Transverse colon (tissue), 4 donors: Measurements from ENCODE around the gene WDCP. TPM values are rescaled to one million over a fixed set of nuclear protein-coding genes. Genes with fewer than 3 reads are reported as not detected.
A peak's percentile ranks its signal among the peaks of the same experiment; 100 is the strongest.

Experiments used
- DNase-seq: peaks from one replicate; pipeline ENCODE4 v3.0.0-alpha.2; 2019
- H3K27ac ChIP-seq, 4 donors: fragments of 200-600 bp; sonication (generic); 2 replicates each; pipeline ENCODE4 v1.5.1; 2016 to 2018; ENCODE audit warnings: inconsistent platforms in 4 of 4
- H3K27me3 ChIP-seq: fragments of 200-600 bp; sonication (generic); 2 replicates; pipeline ENCODE4 v1.5.1; 2017; ENCODE audit warnings: inconsistent platforms
- H3K36me3 ChIP-seq, 4 donors: fragments of 200-600 bp; sonication (generic); 2 replicates each; pipeline ENCODE4 v1.5.1; 2017 to 2019; ENCODE audit warnings: inconsistent platforms in 4 of 4
- H3K4me1 ChIP-seq, 4 donors: fragments of 200-600 bp; sonication (generic); 2 replicates each; pipeline ENCODE4 v1.5.1; 2017 to 2020; ENCODE audit warnings: inconsistent platforms in 4 of 4
- H3K4me3 ChIP-seq, 4 donors: fragments of 200-600 bp; sonication (generic); 1 replicate in 1 of 4; 2 replicates in 3 of 4; pipeline versions ENCODE4 v1.5.1 to v1.6.1; 2017 to 2019; ENCODE audit warnings: inconsistent platforms in 4 of 4
- H3K9me3 ChIP-seq, 2 donors: fragments of 200-600 bp; sonication (generic); 2 replicates each; pipeline ENCODE4 v1.5.1; 2017 to 2019; ENCODE audit warnings: inconsistent platforms in 2 of 2
- EP300 ChIP-seq: sonication (generic); formaldehyde crosslinking; IDR thresholded peaks from one replicate; pipeline ENCODE4 v1.6.1; 2017; ENCODE audit warnings: antibody characterized with exemption, low read depth
- POLR2A ChIP-seq: fragments of 450-650 bp; IDR thresholded peaks from one replicate; pipeline ENCODE4 v1.6.1; 2016; ENCODE audit warnings: antibody characterized with exemption, mild to moderate bottlenecking, moderate library complexity
- POLR2AphosphoS5 ChIP-seq, 3 donors: sonication (generic); formaldehyde crosslinking; IDR thresholded peaks; one replicate each; pipeline ENCODE4 v1.6.1; 2016; ENCODE audit warnings: antibody characterized with exemption in 3 of 3
- WGBS, 2 donors: methylation state at CpG; one replicate each; pipeline ENCODE4 v1.1.5; 2018; ENCODE audit warnings: low coverage in 1 of 2; 5-methylcytosine and 5-hydroxymethylcytosine counted together
- in situ Hi-C, 4 donors: fragments of 200-750 bp; cut with MboI; loops; one replicate each; pipeline versions ENCODE4 v1.15.0 to v1.15.1; 2017; ENCODE audit warnings: low sequenced_read_pairs in 3 of 4, low pct_ligation_motif_present in 1 of 4, low pct_unique_long_range_greater_than_20kb in 1 of 4
- intact Hi-C: fragments of 100-400 bp; cut with DNase I; formaldehyde crosslinking; loops from one replicate; pipeline ENCODE4 v1.15.1; 2023; ENCODE audit warnings: low total_unique reads
- total RNA-seq, 4 donors: library from RNA; depleted of rRNA; stranded (reverse); fragments of >200 nt; gene quantifications; one replicate each; pipeline ENCODE4 v1.1.0, GENCODE V29; 2016
- TF ChIP-seq, protein P1 (sequence below), 5 experiments: fragments of 200-600 bp in 3 of 5; fragments of 450-650 bp in 2 of 5; sonication (generic) in 3 of 5; IDR thresholded peaks; 1 replicate in 2 of 5; 2 replicates in 3 of 5; pipeline ENCODE4 v1.5.1; 2016 to 2017; ENCODE audit warnings: antibody characterized with exemption in 5 of 5, inconsistent platforms in 3 of 5, mild to moderate bottlenecking in 2 of 5, moderate library complexity in 1 of 5

The WDCP gene
- total RNA-seq, 4 donors from 2014 or later: 1.5 to 4.0 (median 3.0) TPM

DNA sequence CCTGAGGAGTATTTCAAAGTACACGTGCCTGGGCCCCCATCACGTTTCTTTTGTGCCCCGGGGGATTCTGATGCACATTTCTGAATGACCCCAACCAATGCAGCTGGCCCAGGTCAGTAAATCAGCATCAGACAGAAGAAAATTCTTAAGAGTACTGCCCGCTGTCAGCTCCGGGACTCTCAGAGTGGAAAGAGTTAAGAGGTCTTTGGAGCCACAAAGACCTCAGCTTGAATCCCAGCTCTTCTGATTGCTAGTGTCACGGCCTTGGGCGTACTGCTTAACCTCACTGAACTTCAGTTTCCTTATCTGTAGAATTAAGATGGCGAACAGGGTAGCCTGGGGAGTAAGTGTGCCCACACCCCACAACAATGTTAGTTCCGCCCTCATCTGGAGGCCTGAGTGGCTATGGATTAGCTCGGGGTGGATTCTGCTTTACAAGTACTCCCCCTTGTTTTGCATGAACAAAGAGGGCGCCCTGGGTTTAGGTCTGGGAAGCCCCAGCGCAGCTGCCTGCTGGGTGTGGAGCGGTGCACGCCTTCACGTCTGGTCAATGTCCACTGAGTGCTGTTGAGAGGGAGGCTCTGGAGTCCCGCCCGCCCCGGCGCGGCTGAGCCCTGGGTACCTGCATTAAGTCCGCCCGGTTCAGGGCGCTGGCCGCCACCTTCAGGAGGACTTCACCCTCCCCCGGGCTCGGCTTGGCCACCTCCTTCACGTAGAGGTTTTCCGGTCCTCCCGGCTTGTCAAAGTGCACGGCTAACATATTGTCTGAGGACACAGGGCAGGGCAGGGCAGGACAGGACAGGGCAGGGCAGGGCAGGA is 36.6 kb upstream of the WDCP start:
- intact Hi-C loops: loop anchor here (1.0 kb wide), 1 partner anchor 156 kb away; the partner anchor contains the start of gene ATAD2B
- TF ChIP-seq, protein P1, sequence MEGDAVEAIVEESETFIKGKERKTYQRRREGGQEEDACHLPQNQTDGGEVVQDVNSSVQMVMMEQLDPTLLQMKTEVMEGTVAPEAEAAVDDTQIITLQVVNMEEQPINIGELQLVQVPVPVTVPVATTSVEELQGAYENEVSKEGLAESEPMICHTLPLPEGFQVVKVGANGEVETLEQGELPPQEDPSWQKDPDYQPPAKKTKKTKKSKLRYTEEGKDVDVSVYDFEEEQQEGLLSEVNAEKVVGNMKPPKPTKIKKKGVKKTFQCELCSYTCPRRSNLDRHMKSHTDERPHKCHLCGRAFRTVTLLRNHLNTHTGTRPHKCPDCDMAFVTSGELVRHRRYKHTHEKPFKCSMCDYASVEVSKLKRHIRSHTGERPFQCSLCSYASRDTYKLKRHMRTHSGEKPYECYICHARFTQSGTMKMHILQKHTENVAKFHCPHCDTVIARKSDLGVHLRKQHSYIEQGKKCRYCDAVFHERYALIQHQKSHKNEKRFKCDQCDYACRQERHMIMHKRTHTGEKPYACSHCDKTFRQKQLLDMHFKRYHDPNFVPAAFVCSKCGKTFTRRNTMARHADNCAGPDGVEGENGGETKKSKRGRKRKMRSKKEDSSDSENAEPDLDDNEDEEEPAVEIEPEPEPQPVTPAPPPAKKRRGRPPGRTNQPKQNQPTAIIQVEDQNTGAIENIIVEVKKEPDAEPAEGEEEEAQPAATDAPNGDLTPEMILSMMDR (IDR thresholded peaks at IDR 0.05): no peak
- TF ChIP-seq EP300 (peak; percentile 66), POLR2A (peak; percentile 67), POLR2AphosphoS5 (IDR thresholded peaks at IDR 0.05) (peak; percentile 47 to 81 (median 66))
- 6% methylated on average over 22 of the region's 30 CpGs; no CpG with 5 or more reads in 1 of the 2 donors for WGBS, 2 donors
- H3K36me3 ChIP-seq: peaks cover 0 to 8% (median 0%) of the 10 kb centered on the region in 4 donors
- peaks cover 8 to 27% (median 15%) of the 10 kb centered on the region in 4 donors for H3K4me1 ChIP-seq
- in situ Hi-C loops: no loop called here
- H3K9me3 ChIP-seq: no peaks in the 10 kb centered on the region
- DNase-seq: peak; percentile 94
- peak overlapping the region; percentile 92 to 96 (median 93) for H3K27ac ChIP-seq
- H3K4me3 ChIP-seq: peak overlapping the region; percentile 21 to 63 (median 53)
- H3K27me3 ChIP-seq: no peaks in the 10 kb centered on the region

DNA sequence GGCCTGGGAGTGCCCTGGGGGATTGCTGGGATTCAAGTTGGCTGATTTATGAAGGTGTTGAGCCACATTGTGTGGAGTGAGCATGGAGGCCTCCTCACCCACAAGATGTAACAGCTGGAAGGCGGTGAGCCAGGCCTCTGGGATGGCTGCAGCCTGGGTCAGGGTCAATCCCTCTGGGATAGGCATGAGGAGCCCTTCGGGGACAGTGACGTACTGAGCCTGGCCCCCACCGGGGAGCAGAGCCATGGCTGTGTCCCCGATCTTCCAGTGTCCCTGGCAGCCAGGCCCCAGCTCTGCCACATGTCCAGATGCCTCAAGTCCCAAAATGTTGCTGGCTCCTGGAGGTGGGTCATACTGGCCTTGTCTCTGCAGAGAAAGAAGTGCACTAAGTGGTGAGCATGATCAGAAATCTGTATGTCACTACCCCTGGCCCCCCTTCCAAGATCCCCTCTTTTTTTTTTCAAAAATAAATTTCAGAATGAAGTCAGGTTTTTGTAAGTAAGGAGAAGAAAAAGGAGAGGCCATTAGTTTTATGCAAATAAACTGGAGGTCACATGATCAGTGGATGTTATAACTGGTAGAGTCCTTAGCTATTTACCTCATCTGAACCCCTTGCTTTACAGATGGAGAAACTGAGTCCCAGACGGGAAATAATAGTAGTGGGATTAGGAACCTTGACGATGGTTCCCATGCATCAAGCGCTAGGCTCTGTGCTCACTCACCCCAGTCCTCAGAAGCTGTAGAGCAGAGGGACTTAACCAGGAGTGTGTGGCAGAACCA is 35.8 kb upstream of the WDCP start:
- intact Hi-C loops: no loop called here
- DNase-seq: no peak
- H3K9me3 ChIP-seq: no peaks in the 10 kb centered on the region
- H3K36me3 ChIP-seq: peaks cover 0 to 8% (median 0%) of the 10 kb centered on the region in 4 donors
- H3K4me3 ChIP-seq: peak overlapping the region in 3 of 4 donors; percentile 51 to 63 (median 55)
- peak overlapping the region; percentile 92 to 96 (median 93) for H3K27ac ChIP-seq
- in situ Hi-C loops: no loop called here
- TF ChIP-seq POLR2A: no peak
- TF ChIP-seq, protein P1 (IDR thresholded peaks at IDR 0.05): no peak
- no peak for TF ChIP-seq POLR2AphosphoS5 (IDR thresholded peaks at IDR 0.05)
- no peak for TF ChIP-seq EP300
- peaks cover 8 to 34% (median 16%) of the 10 kb centered on the region in 4 donors for H3K4me1 ChIP-seq
- WGBS, 2 donors: 64 to 88% methylated on average over 3 to 8 of the region's 8 CpGs
- no peaks in the 10 kb centered on the region for H3K27me3 ChIP-seq

DNA sequence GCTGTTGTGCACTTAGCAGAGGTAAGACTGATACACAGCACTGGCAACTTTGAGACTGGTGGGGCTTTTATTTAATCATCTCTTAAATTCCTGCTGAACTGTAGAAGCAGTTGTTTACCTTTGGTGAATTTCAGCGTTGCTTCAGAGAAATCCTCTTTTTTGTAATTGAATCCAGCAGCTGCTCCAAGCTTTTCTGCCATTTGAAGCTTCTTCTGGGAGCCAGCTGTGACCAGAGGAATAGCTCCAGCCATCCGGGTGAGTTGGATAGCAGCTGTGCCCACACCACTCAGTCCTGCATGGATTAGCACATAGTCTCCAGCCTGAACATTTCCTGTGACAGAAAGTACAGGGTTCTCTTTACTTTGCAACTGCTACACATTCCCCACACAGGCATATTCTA is 33.5 kb upstream of the WDCP start:
- H3K27me3 ChIP-seq: no peaks in the 10 kb centered on the region
- H3K36me3 ChIP-seq: peaks cover 0 to 8% (median 0%) of the 10 kb centered on the region in 4 donors
- no peak overlapping the region for H3K27ac ChIP-seq
- DNase-seq: no peak
- WGBS, 2 donors: 74 to 80% methylated on average over 2 of the region's 2 CpGs
- in situ Hi-C loops (no loop called here), intact Hi-C loops (no loop called here)
- no peaks in the 10 kb centered on the region for H3K9me3 ChIP-seq
- no peak overlapping the region for H3K4me3 ChIP-seq
- H3K4me1 ChIP-seq: peaks cover 12 to 41% (median 24%) of the 10 kb centered on the region in 4 donors
- TF ChIP-seq POLR2AphosphoS5 (IDR thresholded peaks at IDR 0.05) (no peak), POLR2A (no peak), EP300 (no peak)
- TF ChIP-seq, protein P1 (IDR thresholded peaks at IDR 0.05): no peak

GRCh38 chr2:24077879-24078278 is 30.7 kb upstream of the WDCP start:
- 43 to 65% methylated on average over 1 to 2 of the region's 2 CpGs for WGBS, 2 donors
- peak overlapping the region; percentile 90 to 97 (median 93) for H3K27ac ChIP-seq
- H3K27me3 ChIP-seq: no peaks in the 10 kb centered on the region
- TF ChIP-seq POLR2A (no peak), POLR2AphosphoS5 (IDR thresholded peaks at IDR 0.05) (no peak), EP300 (no peak)
- TF ChIP-seq, protein P1 (IDR thresholded peaks at IDR 0.05): no peak
- H3K4me1 ChIP-seq: peaks cover 12 to 40% (median 17%) of the 10 kb centered on the region in 4 donors
- intact Hi-C loops (no loop called here), in situ Hi-C loops (loop anchor here in 1 of 4 donors (10.0 kb wide), 1 partner anchor 153 kb away; the partner anchor contains the start of gene ATAD2B)
- DNase-seq: no peak
- H3K4me3 ChIP-seq: peak overlapping the region in 3 of 4 donors; percentile 55 to 60 (median 60)
- H3K36me3 ChIP-seq: peaks cover 0 to 9% (median 4%) of the 10 kb centered on the region in 4 donors
- no peaks in the 10 kb centered on the region for H3K9me3 ChIP-seq
